Stimulated activated CD4-positive, alpha-beta T cell treated with anti-CD3 and anti-CD28 coated beads, TNF-alpha, amount 100 ng/mL, for 1 hour (primary cell): ENCODE measurements around the gene HRH2.
"Not testable (repeated sequence)": the region's sequence is repeated elsewhere in the genome, so short reads cannot be mapped to it uniquely, and the experiment has no call there.

Experiments used
- DNase-seq, 3 donors: peaks; one replicate each; pipeline ENCODE4 v3.0.0-alpha.2; 2020; ENCODE audit warnings: low read depth in 3 of 3, low spot score in 1 of 3

The HRH2 gene

DNA sequence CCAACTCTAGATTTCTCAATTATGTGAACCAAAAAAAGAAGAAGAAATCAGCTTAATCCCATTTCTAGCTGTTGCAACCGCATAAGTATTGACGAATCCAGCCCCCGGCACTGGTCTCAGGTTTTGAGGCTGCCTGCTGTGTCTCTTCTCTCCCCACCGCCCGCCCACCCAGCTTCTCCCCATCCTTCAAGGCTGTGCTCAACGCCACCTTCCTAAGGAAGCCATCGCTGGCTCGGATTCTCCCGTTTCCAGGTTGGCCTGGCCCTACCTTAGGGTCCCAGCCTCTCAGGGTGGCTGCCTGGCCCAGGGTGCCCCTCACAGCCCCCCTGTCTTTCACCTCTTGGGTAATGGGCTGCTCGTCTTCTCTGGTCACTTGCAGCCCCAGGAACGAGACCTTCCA, 77.8 kb downstream of the HRH2 start:
- DNase-seq = no peak

DNA sequence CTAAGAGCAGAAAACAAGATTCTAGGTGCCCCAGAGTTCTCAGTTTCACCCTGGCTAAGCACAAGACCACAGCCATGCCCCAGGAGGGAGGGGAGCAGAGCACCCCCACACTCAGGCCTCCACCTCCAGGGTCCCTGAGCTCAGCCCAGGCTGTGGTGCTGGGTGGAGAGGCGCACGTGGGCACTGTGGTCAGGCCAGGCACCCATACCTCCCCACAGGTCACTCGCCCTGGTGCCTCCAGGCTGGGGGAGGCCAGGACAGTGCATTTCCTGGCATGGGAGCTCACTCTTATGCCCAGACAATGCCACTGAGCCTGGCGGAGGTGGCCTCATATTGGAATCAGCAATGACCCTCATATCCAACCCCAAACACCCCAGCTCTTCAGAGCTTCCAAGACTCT, 78.8 kb downstream of the HRH2 start:
- no peak for DNase-seq

DNA sequence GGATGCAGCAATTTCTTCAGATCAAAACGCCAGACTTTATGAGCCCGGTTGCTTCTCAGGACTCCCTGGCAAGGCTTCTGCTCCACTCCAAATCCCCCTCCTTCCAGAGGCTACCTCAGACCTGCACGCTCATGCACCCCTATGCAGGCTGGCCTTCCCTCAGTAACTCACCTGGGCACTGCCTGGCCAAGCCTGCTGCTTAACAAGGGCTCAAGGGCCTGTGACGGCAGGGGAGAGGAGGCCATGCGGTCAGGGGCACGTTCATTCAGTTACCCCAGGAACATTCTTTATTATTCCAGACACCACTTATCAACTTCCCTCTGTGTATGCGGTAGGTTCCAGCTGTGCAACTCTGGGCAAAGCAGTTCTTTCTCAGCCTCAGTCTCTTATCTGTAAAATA, 79.6 kb downstream of the HRH2 start:
- no peak for DNase-seq

DNA sequence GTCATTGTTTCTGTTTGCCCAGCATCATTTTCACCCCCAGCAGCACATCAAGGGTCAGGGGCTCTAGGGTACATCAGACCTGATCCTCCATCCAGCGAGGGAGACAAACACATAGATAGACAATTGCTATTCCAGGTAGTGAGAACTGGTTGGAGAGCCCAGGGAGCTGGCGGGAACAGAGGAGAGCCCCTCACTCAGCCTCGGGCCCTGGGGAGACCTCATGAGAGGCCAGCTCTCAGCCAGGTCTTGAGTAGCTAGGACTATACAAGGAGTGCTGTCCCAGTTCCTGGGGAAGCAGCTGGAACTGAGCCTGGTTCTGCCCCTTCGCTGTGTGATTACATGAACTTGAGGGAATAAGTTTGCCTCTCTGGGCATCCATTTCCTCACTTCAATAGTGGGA, 80.3 kb downstream of the HRH2 start:
- DNase-seq = no peak

DNA sequence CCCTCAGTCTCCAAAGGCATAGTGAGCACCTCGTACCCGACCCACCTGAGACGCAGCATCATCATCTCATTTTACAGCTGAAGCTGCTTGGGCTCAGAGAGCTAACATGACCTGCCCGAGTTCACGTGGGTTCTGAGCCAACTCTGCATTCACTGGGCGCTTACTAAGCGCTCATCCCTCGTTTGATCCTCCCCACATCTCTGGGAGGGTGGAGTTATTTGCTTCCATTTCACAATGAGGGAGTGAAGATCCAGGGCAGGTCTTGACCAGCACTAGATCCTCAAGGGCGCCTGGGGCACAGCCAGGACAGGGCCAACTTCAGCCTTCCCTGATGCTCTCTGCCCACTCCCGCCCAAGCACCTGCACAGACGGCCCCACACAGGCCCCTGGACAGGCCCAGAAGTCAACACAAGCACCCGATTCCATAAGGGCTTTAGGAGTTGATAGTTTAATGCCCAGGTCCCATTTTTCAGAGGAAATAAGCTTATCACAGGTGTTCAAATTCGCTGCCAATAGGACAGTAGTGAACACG, 80.8 kb downstream of the HRH2 start:
- no peak for DNase-seq

DNA sequence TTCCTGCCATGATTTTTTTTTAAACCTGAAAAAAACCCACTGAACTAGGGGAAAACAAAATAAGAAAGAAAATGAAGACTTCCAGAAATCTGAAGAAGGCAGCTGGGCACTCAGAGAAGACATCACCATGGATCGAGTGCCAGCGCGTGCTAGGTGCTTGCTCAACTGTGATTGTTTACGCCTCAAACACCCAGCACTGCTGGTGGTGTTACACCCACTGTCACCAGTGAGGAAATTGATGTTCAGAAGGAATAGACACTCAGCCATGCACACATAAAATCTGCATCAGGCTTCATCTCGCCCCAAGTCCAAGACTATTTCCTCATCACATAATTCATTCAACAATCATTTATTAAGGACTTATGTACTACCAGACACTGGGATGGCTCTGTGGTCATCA, 82.1 kb downstream of the HRH2 start:
- no peak for DNase-seq

DNA sequence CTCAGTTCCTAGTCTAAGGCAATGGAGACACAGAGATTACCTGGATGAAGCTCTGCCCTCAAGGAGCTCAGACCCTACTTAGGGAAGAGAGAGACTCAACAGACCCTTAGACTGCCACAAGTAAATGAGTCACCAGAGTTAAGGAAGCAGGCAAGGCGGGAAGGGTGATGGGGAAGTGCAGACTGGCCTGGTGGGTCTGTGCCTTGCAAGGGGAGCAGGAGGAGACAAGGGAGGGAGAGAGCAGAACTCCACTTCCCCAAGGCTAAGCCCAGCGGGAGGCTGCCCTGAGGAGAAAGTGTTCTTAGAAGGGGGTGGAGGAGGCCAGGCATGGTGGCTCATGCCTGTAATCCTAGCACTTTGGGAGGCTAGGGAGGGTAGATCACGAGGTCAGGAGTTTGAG, 83.7 kb downstream of the HRH2 start:
- no peak for DNase-seq

DNA sequence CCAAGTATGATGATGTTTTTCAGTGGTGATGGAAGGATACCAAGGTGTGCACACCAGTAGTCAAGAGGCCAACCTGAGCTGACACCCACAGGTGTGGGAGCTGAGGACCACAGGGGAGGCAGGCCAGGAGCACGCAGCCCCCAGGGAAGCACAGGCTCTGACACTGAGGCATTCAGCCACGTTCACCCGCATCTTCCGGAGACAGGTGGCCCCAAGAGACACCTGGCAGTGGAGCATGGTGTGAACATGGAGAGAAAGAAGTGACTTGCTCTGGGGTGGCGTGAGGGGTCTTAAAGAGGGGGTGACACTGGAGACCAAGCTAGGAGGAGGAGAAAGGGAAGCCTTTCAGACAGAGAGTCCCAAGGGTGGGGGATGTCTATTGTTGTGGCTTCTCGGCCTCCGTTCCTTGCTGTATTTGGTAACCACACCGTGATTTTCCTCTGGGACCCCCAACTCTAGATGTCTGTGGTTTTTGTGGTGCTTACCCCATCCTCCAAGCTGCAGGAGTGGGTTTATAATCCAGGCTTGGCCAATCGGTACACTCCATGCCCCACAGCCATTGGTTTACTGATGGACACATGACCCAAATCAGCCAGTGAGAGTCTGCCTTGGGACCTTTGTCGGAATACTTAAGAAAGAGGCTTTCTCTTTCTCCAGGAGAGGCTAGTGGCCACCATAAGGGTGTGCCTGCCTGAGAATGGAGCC, 84.6 kb downstream of the HRH2 start:
- DNase-seq = no peak

DNA sequence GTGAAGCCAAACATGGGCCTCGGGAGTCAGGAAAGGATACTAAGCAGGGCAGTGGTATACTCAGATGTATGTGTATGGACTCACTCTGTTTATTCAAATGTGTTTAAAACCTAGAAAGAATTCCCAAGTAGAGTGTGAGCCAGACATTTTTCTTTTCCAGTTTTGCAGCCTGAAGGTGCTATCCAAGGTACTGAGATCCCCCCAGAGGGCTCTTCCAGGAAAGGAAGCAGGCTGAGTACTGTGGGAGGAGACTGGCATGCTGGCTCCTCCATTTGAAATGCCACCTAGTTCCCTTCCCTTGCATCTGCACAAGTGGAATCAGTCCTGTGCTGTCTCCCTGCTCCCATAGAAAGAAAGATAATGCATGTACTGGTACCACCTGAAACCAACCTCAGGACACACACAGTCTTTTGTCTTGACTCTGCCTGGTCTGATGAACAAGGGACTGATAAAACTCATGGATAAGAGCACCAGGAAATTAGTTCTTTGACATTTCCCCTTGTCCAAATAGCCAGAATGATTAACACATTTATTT, 85.9 kb downstream of the HRH2 start:
- DNase-seq = no peak

DNA sequence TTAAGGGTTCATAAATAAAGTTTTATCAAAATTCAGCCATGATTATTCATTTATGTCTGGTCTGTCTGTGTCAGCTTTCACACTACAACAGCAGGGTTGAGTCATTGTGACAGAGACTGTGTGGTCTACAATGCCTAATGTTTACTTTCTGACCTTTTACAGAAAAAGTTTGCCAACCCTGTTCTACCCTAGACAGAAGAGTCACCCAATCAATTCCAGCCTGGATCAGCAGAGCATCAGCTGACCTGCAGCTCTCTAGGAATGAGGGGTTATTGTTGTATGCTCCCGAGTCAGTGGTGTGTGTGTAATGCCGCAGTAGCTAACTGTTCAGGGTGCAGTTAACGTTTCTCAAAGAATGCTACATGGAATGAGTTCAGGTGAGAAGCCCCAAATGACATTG, 87.3 kb downstream of the HRH2 start:
- DNase-seq = no peak

DNA sequence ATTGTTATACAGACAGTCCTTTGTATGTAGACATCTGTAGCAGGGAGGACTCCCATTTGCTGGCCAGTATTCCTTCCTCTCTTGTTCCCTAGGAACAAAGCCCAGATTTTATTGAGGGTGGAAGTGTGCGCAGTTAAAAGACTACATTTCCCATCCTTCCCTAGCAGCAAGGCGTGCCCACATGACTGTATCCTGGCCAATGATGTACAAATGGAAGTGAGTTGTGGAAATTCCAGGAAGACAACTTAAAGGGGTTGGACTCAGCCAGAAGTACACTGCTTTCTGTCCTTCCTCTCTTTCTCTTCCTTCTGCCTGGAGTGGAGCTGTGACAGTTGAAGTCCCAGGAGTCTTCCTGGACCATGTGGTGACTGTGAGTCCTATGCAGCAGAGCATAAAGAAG, 89.0 kb downstream of the HRH2 start:
- DNase-seq = no peak

DNA sequence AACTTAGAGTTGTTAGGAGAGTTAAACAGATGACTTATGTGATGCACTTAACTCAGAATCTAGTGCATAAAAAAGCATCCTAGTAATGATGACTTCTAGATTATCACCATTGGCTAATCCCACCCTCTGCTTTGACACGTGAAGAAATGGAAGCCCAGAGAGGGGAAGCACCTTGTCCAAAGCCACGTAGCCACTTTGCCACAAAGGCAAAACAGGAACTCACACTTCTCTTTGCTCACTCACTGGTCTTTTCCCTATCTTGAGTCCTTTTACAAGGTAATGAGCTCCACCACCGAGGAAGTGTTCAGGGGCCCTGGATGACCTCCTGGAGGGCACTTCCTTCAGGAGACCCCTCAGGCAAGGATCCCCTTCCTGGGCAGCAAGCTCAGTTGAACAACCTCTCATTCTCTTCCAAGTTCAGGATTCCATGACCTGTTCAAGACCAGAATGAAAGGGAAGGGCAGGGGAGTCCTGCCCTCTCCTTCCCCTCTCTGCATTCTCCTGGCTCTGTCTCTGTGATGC, 89.7 kb downstream of the HRH2 start:
- DNase-seq = no peak

DNA sequence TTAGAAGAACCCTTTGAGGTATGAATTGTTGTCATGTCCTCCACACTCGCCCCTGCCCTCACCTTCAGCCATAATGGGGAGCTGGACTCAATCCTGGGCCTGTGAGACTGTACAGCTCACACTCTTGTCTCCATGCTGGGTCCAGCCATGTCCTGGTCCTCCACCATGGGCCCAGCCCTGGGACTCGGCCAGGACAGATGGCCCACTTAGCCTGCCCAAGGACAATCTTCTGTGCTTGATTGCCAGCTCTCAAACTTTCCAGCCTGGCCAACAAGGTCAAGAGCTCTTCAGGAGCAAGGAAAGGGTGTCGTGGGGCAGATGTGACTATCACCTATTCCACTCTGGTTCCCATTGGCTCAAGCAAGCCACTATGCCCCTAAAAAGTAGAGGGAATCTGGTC, 90.8 kb downstream of the HRH2 start:
- no peak for DNase-seq

DNA sequence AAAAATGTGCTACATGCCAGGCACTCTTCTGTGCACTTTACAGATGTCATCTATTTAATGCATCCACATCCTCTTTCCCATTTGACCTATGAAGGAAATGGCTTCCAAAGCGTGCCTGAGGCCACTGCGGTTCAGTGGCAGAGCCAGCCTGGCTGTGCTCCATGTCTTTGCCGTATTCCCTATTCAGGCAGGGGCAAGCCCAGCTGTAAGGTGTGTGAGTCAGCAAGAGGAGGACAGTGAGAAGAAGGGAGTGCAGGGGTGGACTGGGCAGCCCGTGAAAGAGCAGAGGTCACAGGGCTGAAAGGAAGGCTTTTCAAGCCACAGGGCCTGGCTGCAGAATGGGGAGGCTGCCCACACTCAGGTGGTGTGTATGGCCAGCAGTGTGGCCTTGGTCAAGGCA, 91.7 kb downstream of the HRH2 start:
- no peak for DNase-seq

DNA sequence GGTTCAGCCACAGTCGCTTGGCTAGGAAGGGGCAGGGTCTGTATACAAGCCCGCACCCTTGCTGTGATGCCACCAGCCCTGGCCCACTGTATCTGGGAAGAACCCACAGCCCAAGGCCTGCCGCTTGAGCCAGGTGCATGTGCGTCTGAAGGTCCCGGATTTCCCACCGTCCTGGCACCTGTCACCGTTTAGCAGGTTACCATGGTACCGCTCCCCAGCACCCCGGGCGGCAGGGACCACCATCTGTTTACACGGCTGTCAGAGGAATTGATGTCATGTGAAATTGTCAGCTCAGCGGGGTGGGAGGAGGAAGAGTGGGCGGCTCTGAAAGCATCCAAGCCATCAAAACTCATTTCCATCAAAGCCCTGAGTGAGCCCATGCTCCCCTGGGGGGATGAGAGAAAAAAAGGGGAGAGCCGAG, 92.7 kb downstream of the HRH2 start:
- DNase-seq = no peak

DNA sequence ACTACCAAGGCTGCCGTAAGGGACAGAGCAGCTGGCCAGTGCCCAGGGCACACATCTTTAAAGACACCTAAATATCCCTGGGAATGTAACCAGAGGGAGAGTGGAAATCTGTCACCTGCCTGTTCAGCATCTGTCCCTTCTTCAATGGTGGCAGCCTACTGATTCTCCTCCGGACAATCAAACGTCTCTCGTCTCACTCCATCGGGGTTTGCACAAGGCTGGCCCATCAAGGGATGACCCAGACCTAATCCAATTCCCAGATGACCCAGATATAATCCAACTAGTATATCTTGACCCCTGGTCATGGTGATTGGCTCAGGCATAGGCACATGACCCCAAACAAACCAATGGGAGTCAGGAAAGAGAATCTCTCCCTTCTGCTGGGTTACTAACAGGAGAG, 93.5 kb downstream of the HRH2 start:
- DNase-seq = no peak

DNA sequence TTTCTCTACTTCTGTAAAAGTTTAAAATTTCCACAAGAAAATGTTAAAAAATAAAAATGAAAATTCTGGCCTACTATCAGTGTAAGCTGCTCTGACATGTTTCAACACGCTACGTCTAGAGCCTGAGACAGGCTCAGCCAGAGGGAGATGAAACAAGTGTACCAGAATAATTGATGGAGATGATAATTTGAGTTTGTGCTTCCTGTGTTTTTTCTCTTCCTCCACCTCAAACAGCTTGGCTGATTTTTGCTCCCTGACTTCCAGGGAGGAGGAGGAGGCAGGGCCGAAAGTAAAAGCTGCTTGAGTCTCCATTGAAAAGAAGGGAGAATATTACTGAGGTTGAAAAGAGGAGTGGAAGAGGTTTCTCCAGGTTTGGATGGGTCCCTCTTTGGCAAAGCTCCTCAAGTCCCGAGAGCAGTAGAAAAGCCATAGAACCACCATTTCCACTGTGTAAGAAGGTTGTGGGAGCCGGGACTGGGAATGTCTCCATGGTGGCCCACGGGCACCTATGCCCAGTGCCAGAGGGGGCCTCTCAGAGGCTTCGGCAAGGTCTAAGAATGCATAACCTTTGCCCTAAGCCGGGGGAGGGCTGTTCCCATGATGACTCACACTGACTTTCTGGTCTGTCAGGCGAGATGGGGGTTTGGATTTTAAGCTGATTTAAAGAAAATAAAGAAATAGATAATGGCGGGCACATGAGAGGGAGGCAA, 95.1 kb downstream of the HRH2 start:
- DNase-seq = no peak

DNA sequence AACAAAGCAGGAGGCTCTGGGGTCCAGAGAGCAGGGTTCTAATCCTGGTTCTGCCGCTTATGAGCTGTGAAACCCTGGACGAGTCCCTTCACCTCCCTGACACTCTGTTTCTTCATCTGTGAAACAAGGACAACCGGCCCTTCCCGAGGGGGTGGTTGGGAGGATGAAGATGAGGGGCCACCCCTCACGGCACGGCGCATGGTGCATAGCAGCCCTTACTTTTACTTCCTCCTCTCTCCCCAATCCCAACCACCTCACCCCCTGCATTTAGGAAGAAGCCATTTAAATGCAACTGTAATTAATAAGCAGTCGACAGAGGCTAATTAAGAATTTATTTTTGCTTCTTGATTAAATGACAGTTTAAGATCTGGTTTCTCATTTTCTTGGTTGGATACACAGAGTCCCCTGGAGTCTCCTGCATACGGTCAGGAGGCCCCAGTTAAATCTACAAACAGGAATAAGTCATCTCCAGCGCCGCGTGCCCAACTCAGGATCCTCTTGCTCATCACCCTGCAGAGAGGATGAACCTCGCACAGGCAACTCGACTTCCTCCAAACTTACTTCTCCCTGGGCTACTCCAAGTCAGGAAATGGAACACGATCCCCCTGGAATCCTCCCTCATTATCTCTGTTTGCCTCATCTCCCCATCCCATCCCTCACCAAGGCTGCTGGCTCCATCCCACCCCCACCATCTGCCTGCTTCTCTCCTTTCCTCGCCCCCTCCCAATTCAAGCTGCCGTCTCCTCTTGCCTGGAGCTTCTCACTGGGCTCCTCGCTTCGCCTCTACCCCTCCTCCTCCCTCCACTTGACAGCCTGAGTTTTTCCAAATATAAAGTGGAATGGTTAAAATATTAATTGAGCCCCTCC, 95.9 kb downstream of the HRH2 start:
- no peak for DNase-seq

DNA sequence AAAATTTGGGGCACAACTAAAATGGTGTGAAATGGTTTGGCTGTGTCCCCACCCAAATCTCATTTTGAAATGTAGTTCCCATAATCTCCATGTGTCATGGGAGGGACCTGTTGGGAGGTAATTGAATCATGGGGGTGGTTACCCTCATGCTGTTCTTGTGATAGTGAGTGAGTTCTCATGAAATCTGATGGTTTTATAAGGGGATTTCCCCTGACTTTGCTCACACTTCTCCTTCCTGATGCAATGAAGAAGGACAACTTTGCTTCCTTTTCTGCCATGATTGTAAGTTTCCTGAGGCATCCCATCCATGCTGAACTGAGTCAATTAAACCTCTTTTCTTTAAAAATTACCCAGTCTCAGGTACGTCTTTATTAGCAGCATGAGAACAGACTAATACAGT, 102.1 kb downstream of the HRH2 start:
- DNase-seq = not testable (repeated sequence)
